ENCODE results near the gene HDAC9. TPM values are rescaled to one million over a fixed set of nuclear protein-coding genes. Genes with fewer than 3 reads are reported as not detected.

Gene HDAC9
- total and polyA plus RNA-seq, 11 donors: 4.8 to 62.9 (median 30.6) TPM

- DNase-seq: no peak
- intact Hi-C loops (cut with DNase I): loop anchor here in 1 of 10 donors (5.0 kb wide), 1 partner anchor 51 kb away; no protein-coding TSS in a partner anchor
- Histone ChIP-seq H3K27me3 (no peaks in the 10 kb centered on the region), H3K36me3 (no peaks in the 10 kb centered on the region), H3K4me3 (no peak overlapping the region), H3K9me3 (peaks cover 0 to 2% (median 0%) of the 10 kb centered on the region in 12 donors), H3K27ac (no peak overlapping the region), H3K4me1 (no peaks in the 10 kb centered on the region)
- TF ChIP-seq POLR2A (IDR thresholded peaks at IDR 0.05) (no peak), CTCF (IDR thresholded peaks at IDR 0.05) (no peak)
- WGBS, 4 donors: 48 to 52% (median 52%) methylated on average over 4 of the region's 4 CpGs
- ATAC-seq: peak in 1 of 4 donors; percentile 18
Observed at GRCh38 chr7:18903695-18904094, 408.1 kb downstream of the HDAC9 start.

GRCh38 chr7:18905316-18905943 is 409.9 kb downstream of the HDAC9 start:
- no peak overlapping the region for H3K4me3 ChIP-seq
- whole genome bisulfite sequencing, 4 donors: 96 to 99% (median 97%) methylated on average over 2 of the region's 2 CpGs
- H3K27me3 ChIP-seq: no peaks in the 10 kb centered on the region
- TF ChIP-seq POLR2A (IDR thresholded peaks at IDR 0.05) (no peak), CTCF (IDR thresholded peaks at IDR 0.05) (no peak)
- intact Hi-C loops (cut with DNase I): no loop called here
- ATAC-seq (no peak), DNase-seq (no peak)
- no peak overlapping the region for H3K27ac ChIP-seq
- no peaks in the 10 kb centered on the region for H3K36me3 ChIP-seq
- H3K4me1 ChIP-seq: no peaks in the 10 kb centered on the region
- H3K9me3 ChIP-seq: peaks cover 0 to 16% (median 0%) of the 10 kb centered on the region in 12 donors

- intact Hi-C loops (cut with DNase I): no loop called here
- no peak for TF ChIP-seq POLR2A (IDR thresholded peaks at IDR 0.05)
- no peak for TF ChIP-seq CTCF (IDR thresholded peaks at IDR 0.05)
- H3K9me3 ChIP-seq: peaks cover 0 to 21% (median 0%) of the 10 kb centered on the region in 12 donors
- H3K27me3 ChIP-seq: no peaks in the 10 kb centered on the region
- DNase-seq: no peak
- no peak overlapping the region for H3K4me3 ChIP-seq
- no peaks in the 10 kb centered on the region for H3K4me1 ChIP-seq
- H3K27ac ChIP-seq: no peak overlapping the region
- no peak for ATAC-seq
- 56 to 63% (median 59%) methylated on average over 2 of the region's 2 CpGs for WGBS, 4 donors
- no peaks in the 10 kb centered on the region for H3K36me3 ChIP-seq
Observed at GRCh38 chr7:18906901-18907300, 411.4 kb downstream of the HDAC9 start.

- WGBS, 4 donors: 67 to 79% (median 73%) methylated on average over 4 of the region's 4 CpGs
Observed at GRCh38 chr7:18913106-18913505, 417.6 kb downstream of the HDAC9 start.

More at GRCh38 chr7:18913106-18913505, 417.6 kb downstream of the HDAC9 start:
- Histone ChIP-seq H3K4me1 (no peaks in the 10 kb centered on the region), H3K27ac (no peak overlapping the region), H3K27me3 (no peaks in the 10 kb centered on the region), H3K9me3 (peaks cover 0 to 21% (median 0%) of the 10 kb centered on the region in 12 donors), H3K36me3 (no peaks in the 10 kb centered on the region), H3K4me3 (no peak overlapping the region)
- no peak for TF ChIP-seq CTCF (IDR thresholded peaks at IDR 0.05)
- no peak for TF ChIP-seq POLR2A (IDR thresholded peaks at IDR 0.05)
- DNase-seq (no peak), ATAC-seq (no peak)
- intact Hi-C loops (cut with DNase I): no loop called here
